Keratinocyte (primary cell): ENCODE measurements around the gene KARS1. TPM values are rescaled to one million over a fixed set of nuclear protein-coding genes. Genes with fewer than 3 reads are reported as not detected.

Experiments used
- DNase-seq: peaks from one replicate; pipeline ENCODE4 v3.0.0-alpha.2; 2011; ENCODE audit warnings: low read depth, missing footprints, low spot score
- FAIRE-seq: peaks from 2 replicates; lab custom pipeline; 2011; peaks lifted over from hg19 to GRCh38; lab: Jason Lieb, UNC
- H2AFZ ChIP-seq: 2 replicates; pipeline ENCODE4 v1.6.0; 2012; ENCODE audit warnings: low read length, control low read depth, inconsistent platforms; ENCODE audit not compliant: control insufficient read depth
- H3K27ac ChIP-seq: 2 replicates; pipeline ENCODE4 v1.5.1; 2011; ENCODE audit warnings: low read length; ENCODE audit not compliant: control insufficient read depth, insufficient read depth
- H3K27me3 ChIP-seq: 3 replicates; pipeline ENCODE4 v1.6.0; 2011; ENCODE audit warnings: low read length; ENCODE audit not compliant: control insufficient read depth, insufficient read depth; ENCODE audit errors: extremely low read depth
- H3K36me3 ChIP-seq, 2 experiments: 2 replicates in 1 of 2; 3 replicates in 1 of 2; pipeline ENCODE4 v1.5.1; 2011; ENCODE audit warnings: low read length in 2 of 2, mild to moderate bottlenecking in 1 of 2; ENCODE audit not compliant: control insufficient read depth in 2 of 2, insufficient read depth in 2 of 2; ENCODE audit errors: extremely low read depth in 1 of 2
- H3K4me1 ChIP-seq: 3 replicates; pipeline ENCODE4 v1.5.1; 2011; ENCODE audit warnings: low read length; ENCODE audit not compliant: control insufficient read depth, insufficient read depth; ENCODE audit errors: extremely low read depth
- H3K4me2 ChIP-seq: 3 replicates; pipeline ENCODE4 v1.6.0; 2011; ENCODE audit warnings: low read depth, low read length; ENCODE audit not compliant: control insufficient read depth, insufficient read depth; ENCODE audit errors: extremely low read depth
- H3K4me3 ChIP-seq, 3 experiments: fragments of 200-600 bp in 1 of 3; sonication (generic) in 1 of 3; 2 replicates in 2 of 3; 3 replicates in 1 of 3; pipeline ENCODE4 v1.5.1; 2011 to 2016; ENCODE audit warnings: low read length in 3 of 3, mild to moderate bottlenecking in 3 of 3, control low read depth in 2 of 3, inconsistent platforms in 1 of 3, low read depth in 1 of 3, mixed read lengths in 1 of 3, mixed run types in 1 of 3, moderate library complexity in 1 of 3; ENCODE audit not compliant: control insufficient read depth in 2 of 3, insufficient read depth in 2 of 3; ENCODE audit errors: extremely low read depth in 1 of 3
- H3K79me2 ChIP-seq: 2 replicates; pipeline ENCODE4 v1.6.0; 2012; ENCODE audit warnings: low read length; ENCODE audit not compliant: control insufficient read depth, insufficient read depth
- H3K9ac ChIP-seq: 3 replicates; pipeline ENCODE4 v1.6.0; 2011; ENCODE audit warnings: low read length; ENCODE audit not compliant: control insufficient read depth, insufficient read depth; ENCODE audit errors: extremely low read depth
- H3K9me1 ChIP-seq: 3 replicates; pipeline ENCODE4 v1.6.0; 2011; ENCODE audit warnings: low read length; ENCODE audit not compliant: control insufficient read depth, insufficient read depth; ENCODE audit errors: extremely low read depth
- H3K9me3 ChIP-seq: 2 replicates; pipeline ENCODE4 v1.5.1; 2012; ENCODE audit warnings: low read depth, low read length; ENCODE audit not compliant: control insufficient read depth
- H4K20me1 ChIP-seq: 3 replicates; pipeline ENCODE4 v1.6.0; 2011; ENCODE audit warnings: low read length; ENCODE audit not compliant: control insufficient read depth, insufficient read depth; ENCODE audit errors: extremely low read depth
- EZH2 ChIP-seq: IDR thresholded peaks from one replicate; pipeline ENCODE4 v1.6.1; 2012; ENCODE audit warnings: inconsistent platforms, mild to moderate bottlenecking, low read length, moderate library complexity
- dilution Hi-C: fragments of 300-500 bp; cut with MboI; formaldehyde crosslinking; loops from one replicate; pipeline ENCODE4 v1.7.0; 2020; ENCODE audit warnings: low sequenced_read_pairs; ENCODE audit not compliant: extremely low pct_ligation_motif_present
- polyA minus RNA-seq, 3 experiments: library from RNA; depleted of rRNA, polyadenylated mRNA; stranded (reverse); fragments of >200 nt; gene quantifications; 1 replicate in 1 of 3; 2 replicates in 1 of 3; 3 replicates in 1 of 3; pipeline ENCODE4 v1.2.3, GENCODE V29; 2011
- polyA plus RNA-seq, 5 experiments: library from polyadenylated mRNA; depleted of rRNA in 3 of 5; stranded (reverse) in 3 of 5; stranded (forward) in 1 of 5; unstranded in 1 of 5; fragments of >200 nt; gene quantifications; 1 replicate in 1 of 5; 2 replicates in 3 of 5; 3 replicates in 1 of 5; pipeline versions ENCODE4 v1.2.1 to v1.2.3, GENCODE V29; 2011 to 2012; ENCODE audit warnings: missing spikeins in 2 of 5, low read depth in 1 of 5, low replicate concordance in 1 of 5
- TF ChIP-seq, protein P1 (sequence below), 3 experiments: IDR thresholded peaks in 1 of 3; conservative IDR thresholded peaks in 1 of 3; optimal IDR thresholded peaks in 1 of 3; 2 replicates in 2 of 3; 3 replicates in 1 of 3; pipeline versions ENCODE3 to v1.5.1; 2011; ENCODE audit warnings: low read length in 3 of 3, mild to moderate bottlenecking in 3 of 3, moderate library complexity in 2 of 3, control low read depth in 1 of 3, inconsistent platforms in 1 of 3; ENCODE audit not compliant: insufficient read depth in 2 of 3; ENCODE audit errors: extremely low read depth in 1 of 3

Gene KARS1
- polyA plus RNA-seq (148 to 206 TPM (median 202 TPM) in 3 replicates), polyA minus RNA-seq (71.1 to 133 TPM (median 91.5 TPM) in 3 replicates)
- 86.1 TPM for polyA plus RNA-seq (2011; ENCODE audit: low read depth)
- polyA plus RNA-seq (2011; cell fraction: cytosol; rRNA removed), result 141 and 210 TPM in 2 replicates
- 111 and 130 TPM in 2 replicates for polyA plus RNA-seq (2011; cell fraction: nucleus; rRNA removed)
- 103 and 152 TPM in 2 replicates for polyA plus RNA-seq (2012; ENCODE audit: low replicate concordance)
- polyA minus RNA-seq (2011; cell fraction: cytosol; rRNA and poly(A)+ RNA removed), result 61.2 TPM
- 30.1 and 49.3 TPM in 2 replicates for polyA minus RNA-seq (2011; cell fraction: nucleus; rRNA and poly(A)+ RNA removed)

DNA sequence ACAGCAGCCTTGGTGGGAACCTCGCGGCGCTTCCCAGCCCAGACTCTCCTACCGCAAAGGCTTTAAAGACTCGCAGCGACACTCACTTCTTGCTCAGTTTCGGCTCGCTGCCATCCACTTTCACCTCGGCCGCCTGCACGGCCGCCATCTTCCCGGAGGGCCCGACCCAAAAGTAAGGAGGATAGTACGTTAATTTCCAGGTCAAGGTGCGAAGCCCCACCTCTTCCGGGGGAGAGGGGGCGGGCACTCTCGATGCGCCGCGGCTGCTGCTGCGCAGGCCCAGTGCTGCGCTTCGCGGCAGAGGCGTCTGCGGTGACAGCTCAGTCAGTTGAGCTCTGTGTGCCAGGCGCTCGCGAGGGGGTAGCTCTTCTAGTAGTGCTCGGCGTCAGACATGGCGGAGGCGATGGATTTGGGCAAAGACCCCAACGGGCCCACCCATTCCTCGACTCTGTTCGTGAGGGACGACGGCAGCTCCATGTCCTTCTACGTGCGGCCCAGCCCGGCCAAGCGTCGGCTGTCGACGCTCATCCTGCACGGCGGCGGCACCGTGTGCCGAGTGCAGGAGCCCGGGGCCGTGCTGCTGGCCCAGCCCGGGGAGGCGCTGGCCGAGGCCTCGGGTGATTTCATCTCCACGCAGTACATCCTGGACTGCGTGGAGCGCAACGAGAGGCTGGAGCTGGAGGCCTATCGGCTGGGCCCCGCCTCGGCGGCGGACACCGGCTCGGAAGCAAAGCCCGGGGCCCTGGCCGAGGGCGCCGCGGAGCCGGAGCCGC lies at the start of gene KARS1, which contains the start of gene TERF2IP:
TSS of gene KARS1 (minus strand) at position 174 of the 773 bp plus-strand sequence. CDS start at position 148, 26 bp downstream.
TSS of gene TERF2IP (plus strand) at position 282 of the 773 bp plus-strand sequence. CDS start at position 392, 110 bp downstream.
- dilution Hi-C loops, result no loop called here
- Histone ChIP-seq H3K4me1 (peaks cover 29% of the 10 kb centered on the region), H3K27me3 (no peaks in the 10 kb centered on the region), H3K27ac (peak within 1 kb of the TSS; percentile 93), H3K4me3 (peak within 1 kb of the TSS; percentile 78 to 95 (median 80)), H3K9me3 (no peaks in the 10 kb centered on the region), H3K4me2 (peak within 1 kb of the TSS; percentile 95), H3K79me2 (peaks cover 95% of the 10 kb centered on the region), H3K36me3 (peaks cover 0 to 17% of the 10 kb centered on the region in 2 experiments), H2AFZ (peak within 1 kb of the TSS; percentile 93), H4K20me1 (peaks cover 18% of the 10 kb centered on the region), H3K9me1 (peaks cover 2% of the 10 kb centered on the region), H3K9ac (peak within 1 kb of the TSS; percentile 93)
- DNase-seq (peak; percentile 41), FAIRE-seq (no peak)
- no peak for TF ChIP-seq EZH2
- TF ChIP-seq, protein P1, sequence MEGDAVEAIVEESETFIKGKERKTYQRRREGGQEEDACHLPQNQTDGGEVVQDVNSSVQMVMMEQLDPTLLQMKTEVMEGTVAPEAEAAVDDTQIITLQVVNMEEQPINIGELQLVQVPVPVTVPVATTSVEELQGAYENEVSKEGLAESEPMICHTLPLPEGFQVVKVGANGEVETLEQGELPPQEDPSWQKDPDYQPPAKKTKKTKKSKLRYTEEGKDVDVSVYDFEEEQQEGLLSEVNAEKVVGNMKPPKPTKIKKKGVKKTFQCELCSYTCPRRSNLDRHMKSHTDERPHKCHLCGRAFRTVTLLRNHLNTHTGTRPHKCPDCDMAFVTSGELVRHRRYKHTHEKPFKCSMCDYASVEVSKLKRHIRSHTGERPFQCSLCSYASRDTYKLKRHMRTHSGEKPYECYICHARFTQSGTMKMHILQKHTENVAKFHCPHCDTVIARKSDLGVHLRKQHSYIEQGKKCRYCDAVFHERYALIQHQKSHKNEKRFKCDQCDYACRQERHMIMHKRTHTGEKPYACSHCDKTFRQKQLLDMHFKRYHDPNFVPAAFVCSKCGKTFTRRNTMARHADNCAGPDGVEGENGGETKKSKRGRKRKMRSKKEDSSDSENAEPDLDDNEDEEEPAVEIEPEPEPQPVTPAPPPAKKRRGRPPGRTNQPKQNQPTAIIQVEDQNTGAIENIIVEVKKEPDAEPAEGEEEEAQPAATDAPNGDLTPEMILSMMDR (optimal IDR thresholded peaks at IDR 0.05 in 1 of 3, IDR thresholded peaks at IDR 0.05 in 1 of 3, conservative IDR thresholded peaks at IDR 0.05 in 1 of 3; ENCODE audit: extremely low read depth in 1 of 3, insufficient read depth in 2 of 3, low read length in 3 of 3), result no peak

DNA sequence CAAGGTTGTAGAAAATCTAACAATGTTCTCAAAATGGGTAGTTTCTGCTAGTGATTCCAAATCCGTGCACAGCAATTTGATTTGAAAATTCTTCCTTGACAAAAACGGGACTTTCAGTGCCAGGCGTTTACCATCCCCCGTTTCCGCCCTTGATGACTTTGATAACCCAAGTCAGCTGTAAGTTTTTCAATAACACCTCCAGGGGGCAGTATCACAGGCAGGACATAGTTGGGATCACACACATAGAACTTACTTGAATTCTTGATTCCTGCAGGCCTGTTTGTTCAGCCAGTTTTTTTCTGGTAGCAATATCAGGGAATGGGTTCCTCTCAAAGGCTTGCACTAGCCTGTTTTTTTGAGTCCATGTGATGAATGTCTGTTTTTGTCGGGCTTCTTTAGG lies 48.2 kb upstream of the KARS1 start:
- Histone ChIP-seq H3K9me1 (no peaks in the 10 kb centered on the region), H3K9me3 (no peaks in the 10 kb centered on the region), H3K36me3 (no peaks in the 10 kb centered on the region), H4K20me1 (no peaks in the 10 kb centered on the region), H3K4me1 (no peaks in the 10 kb centered on the region), H3K79me2 (no peaks in the 10 kb centered on the region), H3K27me3 (no peaks in the 10 kb centered on the region), H3K27ac (no peak overlapping the region), H2AFZ (no peak overlapping the region), H3K4me3 (no peak overlapping the region), H3K9ac (no peak overlapping the region), H3K4me2 (no peak overlapping the region)
- no peak for FAIRE-seq
- dilution Hi-C loops, result no loop called here
- DNase-seq, result no peak
- TF ChIP-seq EZH2, result no peak
- TF ChIP-seq, protein P1 (optimal IDR thresholded peaks at IDR 0.05 in 1 of 3, IDR thresholded peaks at IDR 0.05 in 1 of 3, conservative IDR thresholded peaks at IDR 0.05 in 1 of 3; ENCODE audit: extremely low read depth in 1 of 3, insufficient read depth in 2 of 3, low read length in 3 of 3), result no peak
